Skin epidermis (tissue), 12 donors: ENCODE results near the gene MAD1L1.

Experiments
- H3K27ac ChIP-seq, 21 experiments: fragments of 200-600 bp; sonication (generic) in 11 of 21; one replicate each; pipeline ENCODE4 v1.5.0; 2020; ENCODE audit warnings: mild to moderate bottlenecking in 3 of 21, inconsistent platforms in 2 of 21, moderate library complexity in 2 of 21
- H3K4me3 ChIP-seq, 7 experiments: fragments of 200-600 bp; sonication (generic) in 2 of 7; one replicate each; pipeline ENCODE4 v1.5.0; 2020; ENCODE audit warnings: inconsistent platforms in 2 of 7, mild to moderate bottlenecking in 2 of 7, moderate library complexity in 1 of 7

MAD1L1 gene

DNA sequence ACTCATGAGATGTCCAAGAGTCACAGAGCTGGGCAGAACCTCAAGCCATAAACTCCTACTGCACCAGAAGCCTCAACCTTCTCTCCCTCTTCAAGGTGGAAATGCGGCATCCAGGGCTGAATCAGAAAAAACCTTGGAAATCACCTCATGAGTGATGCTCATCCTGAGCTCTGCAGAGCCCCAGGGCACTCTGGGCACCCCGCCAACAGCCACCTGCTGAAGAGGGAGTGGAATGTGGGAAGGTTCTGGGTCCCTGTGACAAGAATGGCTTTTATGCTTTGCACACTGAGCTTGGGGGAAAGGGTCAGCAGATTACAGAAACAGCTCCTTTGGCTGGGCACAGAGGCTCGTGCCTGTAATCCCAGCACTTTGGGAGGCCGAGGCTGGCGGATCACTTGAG is 28.1 kb upstream of the MAD1L1 start:
- Histone ChIP-seq H3K4me3 (no peak overlapping the region), H3K27ac (no peak overlapping the region)

DNA sequence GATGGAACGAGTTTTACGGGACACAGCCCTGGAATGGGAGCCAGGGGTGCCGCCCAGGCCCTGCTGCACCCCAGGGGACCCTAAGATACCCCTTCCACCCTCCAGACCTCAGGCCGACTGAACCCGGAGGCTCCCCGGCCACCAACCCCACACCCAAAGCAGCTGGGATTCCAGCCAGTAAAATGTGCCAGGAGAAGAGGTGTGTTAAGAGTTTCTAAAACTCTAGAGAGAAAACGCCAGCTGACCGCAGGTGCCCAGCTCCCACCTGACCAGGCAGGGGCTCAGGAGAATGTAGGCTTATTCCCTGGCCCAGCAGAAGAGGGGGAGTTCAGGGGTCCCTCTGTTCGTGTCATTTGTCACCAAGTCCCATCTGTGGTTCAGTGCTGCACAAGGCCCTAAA is 26.7 kb upstream of the MAD1L1 start:
- H3K27ac ChIP-seq, result peak overlapping the region in 2 of 21 experiments; percentile 31 to 37
- no peak overlapping the region for H3K4me3 ChIP-seq

DNA sequence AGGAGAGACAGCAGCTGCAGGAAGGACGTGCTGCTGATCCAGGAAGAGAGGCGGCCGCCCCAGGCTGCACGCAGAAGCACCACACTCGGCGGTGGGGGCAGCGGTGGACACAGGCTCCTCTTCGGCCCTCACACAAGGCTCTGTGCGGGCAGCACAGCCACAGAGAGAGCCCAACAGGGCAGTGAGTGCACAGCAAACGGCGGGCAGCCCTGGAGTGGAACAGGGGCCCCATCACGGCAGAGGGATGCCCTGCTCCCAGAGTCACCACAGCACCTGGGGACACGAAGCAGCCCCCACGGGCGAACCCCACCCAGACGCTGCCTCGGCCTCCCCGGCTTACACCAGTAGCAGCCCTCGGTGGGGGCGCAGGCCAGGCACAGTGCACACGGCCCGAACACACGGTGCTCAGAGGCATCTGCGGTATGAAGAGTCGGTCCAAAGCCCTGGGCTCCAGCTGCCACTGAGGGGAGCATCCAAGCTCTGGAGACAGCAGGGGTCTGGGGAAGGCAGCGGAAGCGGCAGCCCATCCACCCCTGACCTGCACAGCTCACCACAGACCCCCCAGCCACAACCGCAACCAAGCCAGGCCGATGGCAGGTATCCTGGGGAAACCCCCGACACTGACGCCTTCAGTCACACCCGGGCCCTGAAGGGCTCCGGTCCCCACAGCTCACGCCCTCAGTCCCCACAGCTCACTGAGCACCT is 26.1 kb upstream of the MAD1L1 start:
- Histone ChIP-seq H3K4me3 (no peak overlapping the region), H3K27ac (peak overlapping the region in 1 of 21 experiments; percentile 37)

DNA sequence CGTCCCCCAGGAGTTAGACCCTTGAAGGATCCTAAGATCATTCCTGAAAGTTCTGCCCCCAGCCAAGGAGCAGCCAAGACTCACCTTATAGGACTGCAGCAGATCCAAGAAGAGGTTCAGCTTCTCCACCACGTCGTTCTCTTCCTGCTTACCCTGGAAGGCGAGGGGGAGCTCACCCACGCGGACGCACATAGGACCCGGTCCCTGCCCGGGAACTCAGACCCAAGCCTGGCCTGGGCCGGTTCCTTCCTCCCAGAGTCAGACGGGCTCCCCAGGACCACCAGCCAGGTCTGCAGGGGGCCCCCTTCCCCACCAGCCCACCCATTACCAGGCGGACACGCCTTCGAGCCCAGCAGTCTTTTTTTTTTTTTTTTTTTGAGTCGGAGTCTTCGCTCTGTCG is 24.9 kb upstream of the MAD1L1 start:
- H3K4me3 ChIP-seq, result no peak overlapping the region

DNA sequence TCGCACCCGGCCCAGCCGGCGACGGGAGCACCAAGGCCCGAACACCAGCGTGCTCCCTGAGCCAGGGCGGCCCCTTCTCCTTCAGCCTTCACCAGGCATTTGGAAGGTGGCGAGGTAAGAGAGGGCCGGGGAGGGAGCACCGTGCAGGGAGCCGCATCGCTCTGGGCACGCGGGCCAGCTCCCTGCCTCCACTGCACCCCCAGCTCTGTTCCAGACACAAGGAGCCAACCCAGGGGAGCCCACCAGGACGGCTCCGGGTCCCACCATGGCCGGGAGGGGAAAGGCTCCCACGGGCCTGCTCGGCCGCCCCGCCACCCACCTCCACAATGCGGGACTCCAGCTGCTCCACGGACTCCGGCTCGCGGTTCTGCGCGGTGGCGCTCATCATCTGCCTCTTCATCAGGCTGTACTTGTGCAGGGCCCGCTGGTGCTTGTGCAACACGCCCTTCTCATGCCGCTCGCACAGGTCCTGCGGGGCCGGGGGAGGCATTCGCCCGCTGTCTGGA is 24.4 kb upstream of the MAD1L1 start:
- H3K4me3 ChIP-seq, result no peak overlapping the region

More for the DNA sequence above, 24.9 kb upstream of the MAD1L1 start:
- H3K27ac ChIP-seq, result no peak overlapping the region

DNA sequence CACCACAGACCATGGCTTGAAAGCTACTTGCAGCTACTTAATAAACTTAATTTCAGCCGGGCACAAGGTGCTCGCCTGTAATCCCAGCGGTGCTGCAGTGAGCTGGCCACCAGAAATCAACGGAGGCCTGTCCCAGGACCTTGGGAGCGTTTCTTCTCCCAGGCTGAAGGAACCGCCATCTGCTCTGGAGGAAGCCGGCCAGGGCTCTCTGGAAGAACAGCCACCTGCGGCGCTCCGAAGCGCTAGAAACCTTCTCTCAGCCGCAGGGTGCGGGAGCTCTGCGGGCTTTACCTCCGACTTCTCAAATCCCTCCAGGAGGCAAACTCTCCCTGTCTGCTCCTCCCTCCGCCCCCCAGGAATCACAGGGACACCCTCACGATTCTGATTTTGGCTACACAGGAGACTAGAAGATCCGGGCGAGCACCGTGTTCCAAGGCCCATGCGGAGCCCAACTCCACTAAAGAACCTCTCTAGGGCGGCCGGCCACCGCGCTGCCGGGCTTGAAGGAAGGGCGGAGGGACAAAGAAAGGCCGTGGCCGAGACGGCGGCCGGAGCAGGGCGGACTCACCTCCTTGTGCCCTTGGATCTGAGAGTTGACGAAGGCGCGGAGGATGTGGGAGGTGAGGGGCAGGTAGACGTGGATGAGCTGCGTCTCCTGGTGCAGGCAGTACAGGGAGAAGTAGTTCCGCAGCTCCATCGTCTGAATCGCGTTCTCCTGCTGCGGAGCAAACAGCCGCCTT is 23.7 kb upstream of the MAD1L1 start:
- H3K27ac ChIP-seq, result no peak overlapping the region
- H3K4me3 ChIP-seq, result no peak overlapping the region

More for the DNA sequence above, 24.4 kb upstream of the MAD1L1 start:
- H3K27ac ChIP-seq, result no peak overlapping the region

DNA sequence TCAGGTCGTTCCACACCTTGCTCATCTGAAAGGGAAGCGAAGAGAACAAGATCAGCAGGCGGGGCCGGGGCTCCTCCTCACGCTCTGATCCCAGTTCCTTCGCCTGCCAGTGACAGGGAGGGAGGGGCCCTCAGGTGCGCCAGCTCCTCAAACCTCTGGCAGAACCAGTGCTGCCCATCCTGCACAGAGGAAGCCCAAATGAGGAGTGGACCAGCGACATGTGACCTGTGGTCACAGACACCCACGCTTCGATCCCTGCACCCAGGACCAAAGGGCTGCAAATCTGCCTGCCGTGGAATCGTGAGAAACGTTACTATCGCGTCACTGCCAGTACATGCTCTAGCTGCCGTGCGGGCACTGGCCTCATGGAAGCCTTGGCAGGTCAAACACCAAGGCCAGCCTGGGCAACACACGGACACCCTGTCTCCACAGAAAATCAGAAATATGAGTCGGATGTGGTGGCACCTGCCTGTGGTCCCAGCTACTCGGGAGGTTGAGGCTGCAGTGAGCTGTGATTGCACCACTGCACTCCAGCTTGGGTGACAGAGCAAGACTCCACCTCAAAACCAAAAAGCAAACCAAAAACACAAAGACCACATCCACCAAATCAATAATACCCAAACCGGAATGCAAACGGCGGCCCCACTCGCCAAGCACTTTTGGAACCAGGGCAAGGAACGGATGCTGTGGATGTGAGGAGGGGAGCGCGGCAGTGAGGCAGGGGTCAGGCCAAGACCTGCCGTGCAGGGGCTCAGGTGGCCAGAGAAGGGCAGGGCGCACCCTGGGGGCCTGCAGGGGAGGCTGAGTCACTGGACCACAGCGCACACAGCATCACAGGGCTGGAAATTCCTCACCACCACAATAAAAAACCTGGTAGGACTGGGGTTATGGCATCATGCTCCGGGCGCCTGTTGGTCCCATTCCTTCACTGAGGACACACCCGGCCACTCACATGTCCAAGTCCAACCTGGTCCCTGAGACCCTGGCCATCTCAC is 22.7 kb upstream of the MAD1L1 start:
- Histone ChIP-seq H3K27ac (no peak overlapping the region), H3K4me3 (no peak overlapping the region)

DNA sequence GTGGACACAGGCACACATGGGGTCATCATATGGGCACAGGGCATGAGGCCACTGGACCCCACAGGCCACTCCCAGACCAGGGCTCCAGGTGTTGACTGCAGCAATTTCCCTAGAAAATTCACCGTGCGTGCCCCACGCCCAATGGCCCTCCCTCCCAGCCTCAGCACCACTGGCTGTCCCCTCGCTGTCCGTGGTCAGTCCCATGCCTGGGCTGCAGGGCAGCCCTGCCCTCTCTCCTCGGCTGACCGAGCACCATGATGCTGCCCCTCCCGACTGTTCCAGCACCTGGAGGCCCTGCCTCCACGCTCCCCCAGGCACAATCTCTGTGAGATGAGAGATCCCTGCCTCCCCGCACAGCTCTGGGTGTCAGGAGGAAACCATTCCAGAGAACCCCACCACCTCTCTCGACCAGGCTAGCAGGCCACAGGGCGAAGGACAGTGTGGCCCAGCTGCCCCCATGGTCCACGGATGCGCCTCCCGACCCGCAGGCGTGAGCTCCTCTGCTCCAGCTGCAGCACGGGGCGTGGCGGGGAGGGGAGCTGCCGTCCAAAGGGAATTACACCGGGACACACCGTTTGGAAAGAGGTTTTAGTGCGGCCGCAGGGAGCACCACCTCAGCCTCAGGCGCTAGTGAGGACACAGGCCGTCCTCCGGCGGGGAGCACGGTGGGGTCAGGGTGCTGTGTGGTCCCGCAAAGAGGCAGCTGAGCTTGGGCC is 21.8 kb upstream of the MAD1L1 start:
- no peak overlapping the region for H3K4me3 ChIP-seq

DNA sequence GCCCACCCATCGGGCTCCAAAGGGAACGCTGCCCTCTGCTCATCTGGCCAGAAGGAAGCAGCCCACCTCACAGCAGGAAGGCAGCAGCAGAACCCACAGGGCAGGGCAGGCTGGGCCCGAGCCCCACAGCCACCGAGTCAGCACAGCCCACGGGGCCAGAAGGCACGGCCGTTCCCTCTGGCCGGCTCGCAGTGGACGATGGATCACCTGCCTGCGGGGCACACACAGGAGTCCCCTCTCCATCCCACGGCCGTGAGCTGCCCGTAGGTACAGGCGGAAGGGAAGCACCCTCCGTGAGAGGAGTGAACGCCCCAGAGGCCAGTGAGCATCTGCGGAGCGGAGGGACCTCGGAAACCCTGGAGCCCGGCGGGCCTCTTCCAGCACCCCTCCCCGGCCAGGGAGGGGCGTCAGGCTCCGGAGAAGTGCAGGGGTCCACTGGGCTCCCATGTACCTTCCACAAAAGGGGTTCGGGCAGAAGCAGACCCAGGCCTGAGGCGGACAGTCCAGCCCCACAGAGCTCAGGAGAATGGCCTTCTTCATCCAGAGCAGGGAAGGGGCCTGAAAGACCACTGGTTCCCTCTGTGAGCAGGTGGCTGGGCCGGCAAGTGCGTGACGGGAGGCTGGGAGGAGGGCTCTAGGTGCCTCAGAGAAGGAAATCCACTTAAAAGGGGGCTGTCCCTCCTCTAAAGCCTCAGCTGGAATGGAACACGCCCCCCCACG is 20.9 kb upstream of the MAD1L1 start:
- Histone ChIP-seq H3K27ac (no peak overlapping the region), H3K4me3 (no peak overlapping the region)

More for the DNA sequence above, 21.8 kb upstream of the MAD1L1 start:
- no peak overlapping the region for H3K27ac ChIP-seq

DNA sequence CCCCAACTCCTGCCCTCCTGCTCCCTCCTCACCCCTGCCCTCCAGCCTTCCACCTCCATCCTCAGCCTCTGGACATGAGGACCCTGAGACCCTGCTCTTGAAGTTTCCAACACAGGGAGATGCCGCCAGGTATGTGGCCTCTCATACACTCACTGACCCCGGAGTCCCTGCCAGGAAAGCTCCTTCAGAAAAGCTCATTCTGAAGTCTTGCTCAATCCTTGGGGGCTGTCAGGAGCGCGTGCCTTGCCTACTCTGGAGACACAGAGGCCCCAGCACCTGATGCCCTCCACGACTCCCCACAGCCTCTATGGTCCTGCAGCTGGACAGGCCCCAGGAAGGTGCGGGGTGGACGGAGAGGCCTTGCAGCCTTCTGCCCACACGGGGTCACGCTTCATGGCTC is 20.3 kb upstream of the MAD1L1 start:
- Histone ChIP-seq H3K27ac (no peak overlapping the region), H3K4me3 (no peak overlapping the region)

DNA sequence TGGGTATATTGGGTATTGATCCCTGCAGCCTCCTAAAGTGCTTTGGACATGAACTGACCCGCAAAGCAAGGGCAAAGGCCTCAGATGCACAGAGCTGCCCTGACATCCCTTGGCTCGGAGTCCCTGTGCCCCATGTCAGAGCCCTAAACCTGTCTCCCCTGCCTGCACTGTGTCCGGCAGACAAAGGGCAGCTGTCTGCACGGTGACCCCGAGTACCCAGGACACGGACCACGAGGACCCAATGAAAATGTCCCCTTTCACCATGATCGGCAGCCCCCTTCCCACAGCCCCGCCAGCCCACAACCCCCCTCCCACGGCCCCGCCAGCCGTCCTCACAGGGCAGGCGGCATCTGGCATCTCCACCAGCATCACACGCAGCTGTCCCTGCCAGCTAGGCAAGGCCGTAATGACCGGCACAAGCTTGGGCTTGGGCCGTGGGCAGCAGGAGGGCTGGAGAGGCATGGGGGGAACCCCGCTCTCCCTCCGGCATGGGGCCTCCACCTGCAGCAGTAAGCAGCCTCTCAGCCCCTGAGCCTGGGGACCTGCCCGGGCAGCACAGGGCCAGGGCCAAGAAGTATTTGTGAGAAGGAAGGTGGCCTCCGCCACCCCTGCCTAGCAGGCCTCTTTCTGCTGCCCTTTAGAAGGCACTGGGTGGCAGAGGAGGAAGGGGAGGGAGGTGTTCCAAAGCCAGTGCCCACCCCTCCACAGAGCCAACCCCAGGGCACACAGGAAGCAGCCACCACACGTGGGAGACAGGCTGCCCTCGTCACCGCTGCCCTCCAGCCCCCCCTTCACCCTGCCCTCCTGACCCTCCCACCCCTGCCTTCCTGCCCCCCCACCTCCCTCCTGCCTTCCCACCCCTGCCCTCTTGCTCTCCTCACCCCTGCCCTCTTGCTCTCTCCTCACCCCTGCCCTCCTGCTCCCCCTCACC is 19.4 kb upstream of the MAD1L1 start:
- Histone ChIP-seq H3K4me3 (no peak overlapping the region), H3K27ac (peak overlapping the region in 4 of 21 experiments; percentile 18 to 41 (median 34))

DNA sequence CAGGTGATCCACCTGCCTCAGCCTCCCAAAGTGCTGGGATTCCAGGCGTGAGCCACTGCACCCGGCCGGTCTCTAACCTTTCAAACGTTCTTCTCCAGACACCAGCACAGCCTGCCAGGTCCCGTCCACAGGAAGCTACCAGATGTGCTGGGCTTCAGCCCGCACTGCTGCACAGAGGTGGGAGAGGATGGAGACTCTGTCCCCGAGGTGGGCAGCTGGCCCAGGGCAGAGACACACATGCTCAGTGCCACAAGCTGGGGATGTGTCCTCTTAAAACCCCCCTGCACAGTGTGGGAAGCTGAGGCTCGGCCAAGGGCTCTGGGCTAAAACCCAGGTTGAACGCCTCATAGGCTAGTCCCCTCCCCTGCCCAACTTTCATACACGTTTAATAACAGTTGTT is 18.6 kb upstream of the MAD1L1 start:
- Histone ChIP-seq H3K4me3 (no peak overlapping the region), H3K27ac (no peak overlapping the region)

DNA sequence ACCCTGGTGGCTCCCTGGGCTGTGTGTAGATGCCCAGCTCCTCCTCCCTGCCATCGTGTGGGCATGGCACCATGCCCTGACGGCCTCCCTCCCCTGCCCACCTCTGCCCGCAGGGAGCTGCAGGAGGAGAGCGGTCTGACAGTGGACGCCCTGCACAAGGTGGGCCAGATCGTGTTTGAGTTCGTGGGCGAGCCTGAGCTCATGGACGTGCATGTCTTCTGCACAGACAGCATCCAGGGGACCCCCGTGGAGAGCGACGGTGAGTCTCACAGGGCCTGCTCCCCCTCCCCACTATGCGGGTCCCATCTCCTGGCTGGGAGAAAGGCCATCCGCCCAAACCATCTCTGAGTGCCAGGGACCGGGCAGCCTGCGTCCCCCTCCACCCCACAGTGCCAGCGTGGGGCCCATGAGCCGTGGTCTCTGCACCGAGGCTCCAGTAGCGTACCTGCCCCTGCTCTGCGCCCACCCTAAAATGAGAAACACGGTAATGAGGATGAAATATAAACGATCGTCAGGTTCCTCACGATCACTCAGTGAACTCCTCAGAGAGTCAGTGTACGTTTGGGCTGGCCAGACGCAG is 17.1 kb upstream of the MAD1L1 start:
- Histone ChIP-seq H3K27ac (peak overlapping the region in 20 of 21 experiments; percentile 43 to 89 (median 73)), H3K4me3 (no peak overlapping the region)

DNA sequence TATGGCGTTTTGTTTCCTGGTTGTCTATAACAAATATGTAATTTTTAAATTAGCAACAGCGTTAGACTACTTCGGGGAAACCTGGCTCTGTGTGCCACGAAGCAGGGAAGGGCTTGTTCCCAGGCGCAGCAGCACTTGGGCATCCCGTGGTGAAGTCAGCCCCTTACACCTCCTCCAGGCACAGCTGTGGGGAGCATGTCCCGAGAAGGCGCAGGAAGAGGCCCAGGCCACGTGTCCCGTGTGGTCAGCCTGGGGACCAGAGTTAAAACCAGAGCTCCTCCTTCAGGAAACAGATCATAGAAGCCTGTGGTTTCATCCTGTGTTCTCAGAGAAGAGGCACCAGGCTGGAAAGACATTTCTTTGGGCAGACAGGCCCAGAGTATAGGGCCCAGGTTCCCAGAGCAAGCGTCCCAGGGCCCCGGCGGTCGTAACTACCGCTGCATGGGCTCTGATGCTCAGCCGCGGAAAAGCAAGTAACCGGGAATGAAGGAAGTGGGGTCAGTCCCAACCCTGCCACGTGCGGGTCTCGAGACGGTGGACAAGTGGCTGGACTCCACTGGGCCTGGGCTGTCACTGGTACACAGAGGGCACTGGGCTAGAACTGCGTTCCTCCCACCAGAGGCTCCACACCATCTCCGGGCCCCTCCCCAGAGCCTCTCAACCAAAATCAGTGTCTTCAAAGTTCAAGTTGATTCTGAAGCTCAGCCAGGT is 16.4 kb upstream of the MAD1L1 start:
- no peak overlapping the region for H3K4me3 ChIP-seq
- peak overlapping the region in 20 of 21 experiments; percentile 43 to 89 (median 73) for H3K27ac ChIP-seq

DNA sequence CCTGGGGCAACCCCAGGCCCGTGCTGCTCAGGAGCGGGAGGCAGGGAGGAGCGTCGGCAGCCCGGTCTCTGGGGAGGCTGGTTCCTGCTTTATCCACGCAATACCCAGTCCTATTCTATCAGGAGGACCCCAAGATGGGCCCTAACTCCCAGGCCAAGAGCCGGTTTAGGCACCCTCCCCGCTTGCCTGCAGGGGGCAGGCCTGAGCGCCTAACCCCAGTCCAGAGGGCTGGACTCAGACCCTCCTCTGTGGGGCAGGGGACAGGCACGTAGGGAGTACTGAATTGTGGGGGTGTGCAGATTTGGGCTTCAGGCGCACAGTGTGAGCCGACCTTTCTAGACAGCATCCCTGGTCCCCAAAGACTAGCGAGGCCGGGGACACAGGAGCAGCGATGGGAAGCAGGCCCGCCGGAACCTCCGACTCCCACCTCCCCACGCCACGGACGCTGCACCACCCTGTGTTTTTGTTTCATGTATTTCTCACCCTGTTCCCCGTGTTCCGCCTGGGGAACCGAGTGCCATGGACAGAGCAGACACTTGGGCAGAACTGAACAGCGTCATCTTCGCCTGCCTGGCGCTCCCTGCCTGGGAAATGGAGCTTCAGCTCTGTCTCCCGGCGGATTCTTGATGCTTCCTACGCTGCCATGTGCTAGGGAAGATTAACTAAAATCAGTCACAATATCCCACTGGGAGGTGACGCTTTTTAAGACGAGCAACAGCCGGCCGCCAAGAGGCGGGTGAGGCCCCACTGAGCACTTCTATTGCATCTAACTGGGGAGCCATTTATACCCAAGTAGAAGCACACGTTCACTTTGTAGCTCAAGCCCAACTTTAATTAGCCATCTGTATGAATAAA is 14.6 kb upstream of the MAD1L1 start:
- no peak overlapping the region for H3K4me3 ChIP-seq
- H3K27ac ChIP-seq, result peak overlapping the region in 6 of 21 experiments; percentile 7 to 82 (median 28)
